Vagina (tissue), 2 donors: Measurements from ENCODE around the gene SUN1. TPM values are rescaled to one million over a fixed set of nuclear protein-coding genes. Genes with fewer than 3 reads are reported as not detected.
A peak's percentile ranks its signal among the peaks of the same experiment; 100 is the strongest.

Experiments
- DNase-seq, 2 donors: peaks; one replicate each; pipeline ENCODE4 v3.0.0-alpha.2; 2017; ENCODE audit errors: extremely low spot score in 2 of 2
- H3K27ac ChIP-seq: fragments of 200-600 bp; sonication (generic); one replicate; pipeline ENCODE4 v1.5.1; 2019
- H3K27me3 ChIP-seq: fragments of 200-600 bp; sonication (generic); one replicate; pipeline ENCODE4 v1.5.1; 2019
- H3K36me3 ChIP-seq, 2 donors: fragments of 200-600 bp; sonication (generic); one replicate each; pipeline ENCODE4 v1.5.1; 2017 to 2019
- H3K4me1 ChIP-seq: fragments of 200-600 bp; sonication (generic); one replicate; pipeline ENCODE4 v1.5.1; 2019
- H3K4me3 ChIP-seq, 2 donors: fragments of 200-600 bp; sonication (generic); 1 replicate in 1 of 2; 2 replicates in 1 of 2; pipeline ENCODE4 v1.5.1; 2016 to 2019
- H3K9me3 ChIP-seq: fragments of 200-600 bp; sonication (generic); one replicate; pipeline ENCODE4 v1.5.1; 2019
- POLR2A ChIP-seq, 2 donors: fragments of 450-650 bp; IDR thresholded peaks; one replicate each; pipeline ENCODE4 v1.6.1; 2017; ENCODE audit warnings: antibody characterized with exemption in 2 of 2, mild to moderate bottlenecking in 2 of 2, moderate library complexity in 2 of 2
- POLR2AphosphoS5 ChIP-seq, 2 donors: sonication (generic); formaldehyde crosslinking; IDR thresholded peaks; one replicate each; pipeline ENCODE4 v1.9.0; 2017; ENCODE audit warnings: antibody characterized with exemption in 2 of 2, mild to moderate bottlenecking in 2 of 2, low read depth in 1 of 2; ENCODE audit not compliant: insufficient read depth in 1 of 2
- intact Hi-C: fragments of 100-400 bp; cut with DNase I; formaldehyde crosslinking; loops from one replicate; pipeline ENCODE4 v1.15.1; 2023
- total RNA-seq: library from RNA; depleted of rRNA; stranded (reverse); fragments of >200 nt; gene quantifications from one replicate; pipeline ENCODE4 v1.2.3, GENCODE V29; 2016
- TF ChIP-seq, protein P1 (sequence below), 3 experiments: fragments of 450-650 bp in 2 of 3; fragments of 200-600 bp in 1 of 3; sonication (generic) in 1 of 3; IDR thresholded peaks; one replicate each; pipeline ENCODE4 v1.5.1; 2017 to 2019; ENCODE audit warnings: antibody characterized with exemption in 3 of 3, mild to moderate bottlenecking in 2 of 3, moderate library complexity in 2 of 3

SUN1 gene
- total RNA-seq, 1 donor from 2014 or later, result 170 TPM

- Histone ChIP-seq H3K4me1 (peaks cover 3% of the 10 kb centered on the region), H3K36me3 (peaks cover 0 to 75% of the 10 kb centered on the region in 2 donors), H3K4me3 (no peak overlapping the region), H3K27ac (no peak overlapping the region), H3K9me3 (no peaks in the 10 kb centered on the region), H3K27me3 (no peaks in the 10 kb centered on the region)
- no peak for TF ChIP-seq POLR2AphosphoS5 (IDR thresholded peaks at IDR 0.05; ENCODE audit: insufficient read depth in 1 of 2, low read depth in 1 of 2)
- no peak for TF ChIP-seq POLR2A (IDR thresholded peaks at IDR 0.05)
- TF ChIP-seq, protein P1, sequence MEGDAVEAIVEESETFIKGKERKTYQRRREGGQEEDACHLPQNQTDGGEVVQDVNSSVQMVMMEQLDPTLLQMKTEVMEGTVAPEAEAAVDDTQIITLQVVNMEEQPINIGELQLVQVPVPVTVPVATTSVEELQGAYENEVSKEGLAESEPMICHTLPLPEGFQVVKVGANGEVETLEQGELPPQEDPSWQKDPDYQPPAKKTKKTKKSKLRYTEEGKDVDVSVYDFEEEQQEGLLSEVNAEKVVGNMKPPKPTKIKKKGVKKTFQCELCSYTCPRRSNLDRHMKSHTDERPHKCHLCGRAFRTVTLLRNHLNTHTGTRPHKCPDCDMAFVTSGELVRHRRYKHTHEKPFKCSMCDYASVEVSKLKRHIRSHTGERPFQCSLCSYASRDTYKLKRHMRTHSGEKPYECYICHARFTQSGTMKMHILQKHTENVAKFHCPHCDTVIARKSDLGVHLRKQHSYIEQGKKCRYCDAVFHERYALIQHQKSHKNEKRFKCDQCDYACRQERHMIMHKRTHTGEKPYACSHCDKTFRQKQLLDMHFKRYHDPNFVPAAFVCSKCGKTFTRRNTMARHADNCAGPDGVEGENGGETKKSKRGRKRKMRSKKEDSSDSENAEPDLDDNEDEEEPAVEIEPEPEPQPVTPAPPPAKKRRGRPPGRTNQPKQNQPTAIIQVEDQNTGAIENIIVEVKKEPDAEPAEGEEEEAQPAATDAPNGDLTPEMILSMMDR (IDR thresholded peaks at IDR 0.05), result no peak
- intact Hi-C loops, result no loop called here
- no peak for DNase-seq
Observed at GRCh38 chr7:862157-862556, 29.9 kb downstream of the SUN1 start.

GRCh38 chr7:863106-863505, 30.8 kb downstream of the SUN1 start:
- no peaks in the 10 kb centered on the region for H3K27me3 ChIP-seq
- intact Hi-C loops, result no loop called here
- H3K36me3 ChIP-seq, result peaks cover 0 to 68% of the 10 kb centered on the region in 2 donors
- DNase-seq, result no peak
- no peak for TF ChIP-seq POLR2A (IDR thresholded peaks at IDR 0.05)
- TF ChIP-seq, protein P1 (IDR thresholded peaks at IDR 0.05), result no peak
- no peak for TF ChIP-seq POLR2AphosphoS5 (IDR thresholded peaks at IDR 0.05; ENCODE audit: insufficient read depth in 1 of 2, low read depth in 1 of 2)
- H3K4me1 ChIP-seq, result peaks cover 13% of the 10 kb centered on the region
- no peak overlapping the region for H3K4me3 ChIP-seq
- H3K9me3 ChIP-seq, result no peaks in the 10 kb centered on the region
- no peak overlapping the region for H3K27ac ChIP-seq

DNA sequence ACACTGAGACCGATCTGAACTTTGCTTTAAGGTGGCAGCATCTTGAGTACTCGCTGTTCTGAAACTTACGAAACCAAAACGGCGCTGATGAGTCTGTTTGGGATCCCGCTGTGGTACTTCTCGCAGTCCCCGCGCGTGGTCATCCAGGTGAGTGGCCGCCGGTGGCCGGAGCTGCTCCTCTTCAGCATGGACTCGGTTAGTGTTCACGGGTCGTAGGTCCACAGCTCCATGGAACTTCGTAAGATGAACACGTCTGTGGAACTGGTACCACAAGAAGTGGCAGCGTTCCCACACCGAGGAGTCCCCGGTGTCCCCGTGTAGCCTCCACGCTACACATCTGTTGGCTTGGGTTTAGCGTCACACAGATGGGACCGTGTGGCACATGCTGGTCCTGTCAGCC, 33.6 kb downstream of the SUN1 start:
- peaks cover 0 to 62% of the 10 kb centered on the region in 2 donors for H3K36me3 ChIP-seq
- TF ChIP-seq POLR2A (IDR thresholded peaks at IDR 0.05) (no peak), POLR2AphosphoS5 (IDR thresholded peaks at IDR 0.05; ENCODE audit: insufficient read depth in 1 of 2, low read depth in 1 of 2) (no peak)
- TF ChIP-seq, protein P1 (IDR thresholded peaks at IDR 0.05), result no peak
- H3K4me3 ChIP-seq, result no peak overlapping the region
- H3K9me3 ChIP-seq, result no peaks in the 10 kb centered on the region
- intact Hi-C loops, result no loop called here
- H3K4me1 ChIP-seq, result peaks cover 15% of the 10 kb centered on the region
- no peaks in the 10 kb centered on the region for H3K27me3 ChIP-seq
- no peak for DNase-seq
- peak overlapping the region; percentile 90 for H3K27ac ChIP-seq

DNA sequence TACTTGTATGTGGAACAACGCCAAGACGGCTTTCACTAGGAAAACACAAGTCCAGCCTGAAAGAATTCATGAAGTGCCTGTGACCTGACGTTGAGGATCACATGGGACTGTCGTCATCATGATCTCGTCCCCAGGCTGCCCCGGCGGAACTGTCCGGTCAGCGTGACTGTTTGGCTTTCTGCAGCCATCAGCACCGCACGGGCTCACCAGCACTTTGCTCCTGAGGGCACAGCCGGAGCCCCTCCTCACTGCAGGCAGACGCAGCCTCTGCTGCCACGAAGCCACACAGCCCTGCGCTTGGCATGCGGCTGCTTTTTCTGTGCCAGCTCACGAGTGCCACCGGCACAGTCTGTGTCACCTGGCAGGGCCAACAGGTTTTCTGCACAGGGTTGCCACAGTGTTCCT, 34.7 kb downstream of the SUN1 start:
- TF ChIP-seq POLR2AphosphoS5 (IDR thresholded peaks at IDR 0.05; ENCODE audit: insufficient read depth in 1 of 2, low read depth in 1 of 2) (peak; percentile 61 to 83), POLR2A (IDR thresholded peaks at IDR 0.05) (no peak)
- TF ChIP-seq, protein P1 (IDR thresholded peaks at IDR 0.05), result no peak
- no peak for DNase-seq
- intact Hi-C loops, result no loop called here

GRCh38 chr7:867406-868188, 35.3 kb downstream of the SUN1 start:
- Histone ChIP-seq H3K4me1 (peaks cover 15% of the 10 kb centered on the region), H3K36me3 (peaks cover 0 to 62% of the 10 kb centered on the region in 2 donors), H3K27me3 (no peaks in the 10 kb centered on the region), H3K27ac (peak overlapping the region; percentile 90), H3K4me3 (no peak overlapping the region), H3K9me3 (no peaks in the 10 kb centered on the region)
- TF ChIP-seq POLR2AphosphoS5 (IDR thresholded peaks at IDR 0.05; ENCODE audit: insufficient read depth in 1 of 2, low read depth in 1 of 2) (peak in 1 of 2 donors; percentile 63), POLR2A (IDR thresholded peaks at IDR 0.05) (no peak)
- intact Hi-C loops, result no loop called here
- no peak for DNase-seq

More for the DNA sequence above, 34.7 kb downstream of the SUN1 start:
- no peak overlapping the region for H3K4me3 ChIP-seq
- H3K4me1 ChIP-seq, result peaks cover 15% of the 10 kb centered on the region
- no peaks in the 10 kb centered on the region for H3K27me3 ChIP-seq
- H3K9me3 ChIP-seq, result no peaks in the 10 kb centered on the region
- peaks cover 0 to 62% of the 10 kb centered on the region in 2 donors for H3K36me3 ChIP-seq
- H3K27ac ChIP-seq, result peak overlapping the region; percentile 90
